Endodermal cell (in vitro differentiated cells): ENCODE measurements around the gene FAM13C. TPM values are rescaled to one million over a fixed set of nuclear protein-coding genes. Genes with fewer than 3 reads are reported as not detected.

Experiments
- DNase-seq: peaks from one replicate; pipeline ENCODE4 v3.0.0-alpha.2; 2017
- H3K27ac ChIP-seq: 2 replicates; pipeline ENCODE4 v1.5.1; 2013; ENCODE audit warnings: mild to moderate bottlenecking, low read depth, low read length, moderate library complexity
- H3K27me3 ChIP-seq: 2 replicates; pipeline ENCODE4 v1.6.1; 2013; ENCODE audit warnings: mild to moderate bottlenecking, low read length, moderate library complexity; ENCODE audit not compliant: insufficient read depth, control insufficient read depth, poor library complexity, severe bottlenecking
- H3K36me3 ChIP-seq: 2 replicates; pipeline ENCODE4 v1.7.0; 2013; ENCODE audit warnings: mild to moderate bottlenecking, low read length, moderate library complexity; ENCODE audit not compliant: control insufficient read depth, insufficient read depth
- H3K4me1 ChIP-seq: one replicate; pipeline ENCODE4 v1.7.0; 2013; ENCODE audit warnings: low read length; ENCODE audit not compliant: control insufficient read depth, insufficient read depth
- H3K4me3 ChIP-seq: 2 replicates; pipeline ENCODE4 v1.5.1; 2013; ENCODE audit warnings: mild to moderate bottlenecking, low read length, moderate library complexity
- H3K9ac ChIP-seq: 2 replicates; pipeline ENCODE4 v1.6.1; 2013; ENCODE audit warnings: mild to moderate bottlenecking, low read length, moderate library complexity; ENCODE audit not compliant: poor library complexity, severe bottlenecking; ENCODE audit errors: extremely low read depth
- H3K9me3 ChIP-seq: 2 replicates; pipeline ENCODE4 v1.6.1; 2013; ENCODE audit warnings: mild to moderate bottlenecking, low read length, moderate library complexity; ENCODE audit not compliant: control insufficient read depth
- H3K27ac Mint-ChIP-seq: 2 replicates; pipeline ENCODE4 v1.8.0; 2020; ENCODE audit warnings: mixed read lengths
- H3K27me3 Mint-ChIP-seq: 2 replicates; pipeline ENCODE4 v1.8.0; 2021; ENCODE audit warnings: mild to moderate bottlenecking, mixed read lengths; ENCODE audit not compliant: insufficient read depth
- H3K36me3 Mint-ChIP-seq: 2 replicates; pipeline ENCODE4 v1.8.0; 2020; ENCODE audit warnings: low read depth, mixed read lengths
- H3K4me1 Mint-ChIP-seq: 2 replicates; pipeline ENCODE4 v1.8.0; 2020; ENCODE audit warnings: mixed read lengths
- H3K4me3 Mint-ChIP-seq: 2 replicates; pipeline ENCODE4 v1.8.0; 2020; ENCODE audit warnings: mild to moderate bottlenecking, moderate library complexity, mixed read lengths
- H3K9me3 Mint-ChIP-seq: 2 replicates; pipeline ENCODE4 v1.8.0; 2020; ENCODE audit warnings: mild to moderate bottlenecking, mixed read lengths
- CTCF ChIP-seq: fragments of 200-600 bp; sonication (generic); conservative IDR thresholded peaks from 2 replicates; pipeline ENCODE4 v1.5.0; 2021; ENCODE audit warnings: antibody characterized with exemption, mild to moderate bottlenecking
- WGBS, 2 experiments: methylation state at CpG; one replicate each; pipeline versions ENCODE4 v1.1.5 to v1.1.7; 2013; ENCODE audit warnings: missing lambda C conversion rate in 2 of 2, mixed read lengths in 1 of 2; ENCODE audit not compliant: insufficient coverage in 1 of 2, insufficient read length in 1 of 2; 5-methylcytosine and 5-hydroxymethylcytosine counted together
- total RNA-seq, 2 donors: library from RNA; stranded (reverse); fragmentation: NEBNext Ultra II Directional in 1 of 2; extraction: Animal tissue kit (Norgen Biotek cat#: 25700) in 1 of 2; gene quantifications; 2 replicates in 1 of 2; 3 replicates in 1 of 2; pipeline ENCODE4 v1.2.1, GENCODE V29; 2021

The FAM13C gene
- total RNA-seq, 2 donors from 2014 or later = 2.5 to 3.7 TPM

- H3K4me1 Mint-ChIP-seq = no peaks in the 10 kb centered on the region
Measured at GRCh38 chr10:59237775-59238174, 124.6 kb downstream of the FAM13C start.

GRCh38 chr10:59236064-59236697 lies 126.2 kb downstream of the FAM13C start:
- H3K27me3 ChIP-seq = no peaks in the 10 kb centered on the region
- H3K27ac ChIP-seq = no peak overlapping the region
- no peak overlapping the region for H3K4me3 ChIP-seq
- no peak for DNase-seq
- H3K9me3 Mint-ChIP-seq = peaks cover 5% of the 10 kb centered on the region
- H3K27me3 Mint-ChIP-seq = no peaks in the 10 kb centered on the region
- no peaks in the 10 kb centered on the region for H3K36me3 Mint-ChIP-seq
- H3K4me3 Mint-ChIP-seq = no peak overlapping the region
- WGBS, 2 experiments = 90% methylated on average over 2 to 4 of the region's 4 CpGs
- no peak for TF ChIP-seq CTCF
- no peaks in the 10 kb centered on the region for H3K4me1 ChIP-seq
- H3K4me1 Mint-ChIP-seq = no peaks in the 10 kb centered on the region
- peaks cover 19% of the 10 kb centered on the region for H3K9me3 ChIP-seq
- peaks cover 8% of the 10 kb centered on the region for H3K36me3 ChIP-seq
- no peak overlapping the region for H3K9ac ChIP-seq
- no peak overlapping the region for H3K27ac Mint-ChIP-seq

More at GRCh38 chr10:59237775-59238174, 124.6 kb downstream of the FAM13C start:
- Mint-ChIP-seq H3K27ac (no peak overlapping the region), H3K36me3 (no peaks in the 10 kb centered on the region), H3K4me3 (no peak overlapping the region), H3K27me3 (no peaks in the 10 kb centered on the region), H3K9me3 (peaks cover 5% of the 10 kb centered on the region)
- Histone ChIP-seq H3K27me3 (no peaks in the 10 kb centered on the region), H3K4me3 (no peak overlapping the region), H3K9me3 (peaks cover 19% of the 10 kb centered on the region), H3K9ac (no peak overlapping the region), H3K4me1 (no peaks in the 10 kb centered on the region), H3K36me3 (peaks cover 8% of the 10 kb centered on the region), H3K27ac (no peak overlapping the region)
- no peak for TF ChIP-seq CTCF
- DNase-seq = no peak

GRCh38 chr10:59234816-59235429 lies 127.4 kb downstream of the FAM13C start:
- Histone ChIP-seq H3K27me3 (no peaks in the 10 kb centered on the region), H3K36me3 (peaks cover 8% of the 10 kb centered on the region), H3K4me3 (no peak overlapping the region), H3K27ac (no peak overlapping the region), H3K9ac (no peak overlapping the region), H3K4me1 (no peaks in the 10 kb centered on the region), H3K9me3 (peaks cover 17% of the 10 kb centered on the region)
- peak; percentile 46 for DNase-seq
- peaks cover 5% of the 10 kb centered on the region for H3K9me3 Mint-ChIP-seq
- TF ChIP-seq CTCF = peak; percentile 84
- H3K4me3 Mint-ChIP-seq = no peak overlapping the region
- H3K4me1 Mint-ChIP-seq = no peaks in the 10 kb centered on the region
- no peak overlapping the region for H3K27ac Mint-ChIP-seq
- H3K36me3 Mint-ChIP-seq = no peaks in the 10 kb centered on the region
- H3K27me3 Mint-ChIP-seq = no peaks in the 10 kb centered on the region
